Stimulated activated CD4-positive, alpha-beta T cell treated with anti-CD3 and anti-CD28 coated beads, TNF-alpha, amount 100 ng/mL, for 4 hours (primary cell): ENCODE results near the gene USP5.
"Not testable (repeated sequence)": the region's sequence is repeated elsewhere in the genome, so short reads cannot be mapped to it uniquely, and the experiment has no call there.

Experiments used
- DNase-seq, 3 experiments: peaks; one replicate each; pipeline ENCODE4 v3.0.0-alpha.2; 2020; ENCODE audit warnings: low read depth in 3 of 3

Gene USP5

GRCh38 chr12:6887460-6887859 lies 35.5 kb downstream of the USP5 start:
- no peak for DNase-seq

DNA sequence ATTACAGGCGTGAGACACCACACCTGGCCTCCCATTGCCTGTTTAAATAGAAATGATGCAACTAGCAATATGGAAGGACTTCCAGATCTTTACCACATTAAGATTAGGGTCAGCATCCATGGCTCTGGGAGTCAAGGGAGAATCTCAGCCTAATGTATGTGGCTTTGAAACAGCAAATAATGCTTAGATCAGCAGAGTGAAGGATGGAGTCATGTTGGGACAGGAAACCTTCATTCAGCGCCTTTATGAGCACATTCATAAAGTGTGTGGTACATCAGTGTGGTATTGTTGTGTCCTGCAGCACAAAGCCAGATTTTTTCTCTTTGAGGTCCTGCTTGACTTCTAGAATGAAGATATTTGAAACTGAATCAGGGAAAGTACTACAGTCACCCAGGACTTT lies 36.4 kb downstream of the USP5 start:
- no peak for DNase-seq

- not testable (repeated sequence) for DNase-seq
Observed at GRCh38 chr12:6888794-6889193, 36.8 kb downstream of the USP5 start.

DNA sequence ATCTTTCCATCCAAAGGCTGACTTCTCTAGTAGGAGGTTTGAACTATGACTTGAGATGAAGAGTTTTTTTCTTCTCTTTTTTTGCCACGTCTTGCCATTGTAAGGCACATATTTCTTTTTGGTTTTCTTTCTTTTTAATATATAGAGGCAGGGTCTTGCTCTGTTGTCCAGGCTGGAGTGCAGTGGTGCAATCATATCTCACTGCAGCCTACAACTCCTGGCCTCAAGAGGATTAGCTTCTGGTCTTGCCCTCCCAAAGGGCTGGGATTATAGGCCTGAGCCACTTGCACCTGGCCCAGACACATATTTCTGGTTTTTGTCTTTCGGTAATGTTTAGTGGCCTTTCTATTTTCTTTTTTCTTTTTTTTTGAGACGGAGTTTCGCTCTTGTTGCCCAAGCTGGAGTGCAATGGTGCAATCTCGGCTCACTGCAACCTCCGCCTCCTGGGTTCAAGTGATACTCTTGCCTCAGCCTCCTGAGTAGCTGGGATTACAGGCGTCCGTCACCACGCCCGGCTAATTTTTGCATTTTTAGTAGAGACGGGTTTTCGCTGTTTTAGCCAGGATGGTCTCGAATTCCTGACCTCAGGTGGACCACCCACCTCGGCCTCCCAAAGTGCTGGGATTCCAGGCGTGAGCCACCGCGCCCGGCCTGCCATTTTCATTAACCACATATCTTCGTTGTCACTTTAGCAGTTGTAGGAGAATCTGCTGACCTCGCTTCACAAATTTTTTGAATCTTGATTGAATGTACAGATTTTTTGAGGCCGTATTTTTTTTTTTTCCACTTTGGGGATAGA lies 38.0 kb downstream of the USP5 start:
- DNase-seq = not testable (repeated sequence)

GRCh38 chr12:6890789-6891645 lies 39.1 kb downstream of the USP5 start:
- peak; percentile 97 to 98 (median 98) for DNase-seq

DNA sequence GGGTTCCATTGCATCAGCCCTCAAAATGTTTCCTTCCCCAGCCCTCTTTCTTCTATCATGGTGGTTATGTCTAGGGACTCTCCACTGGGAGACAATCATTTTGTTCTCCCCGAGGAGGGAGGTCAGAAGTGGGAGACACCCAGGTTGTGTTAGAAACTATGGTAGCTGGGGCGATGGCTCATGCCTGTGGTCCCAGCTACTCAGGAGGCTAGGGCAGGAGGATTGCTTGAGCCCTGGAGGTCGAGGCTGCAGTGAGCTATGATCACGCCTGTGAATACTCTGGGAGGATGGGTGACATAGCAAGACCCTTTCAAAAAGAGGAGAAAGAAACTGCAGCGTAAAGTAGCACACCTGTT lies 39.7 kb downstream of the USP5 start:
- no peak for DNase-seq

DNA sequence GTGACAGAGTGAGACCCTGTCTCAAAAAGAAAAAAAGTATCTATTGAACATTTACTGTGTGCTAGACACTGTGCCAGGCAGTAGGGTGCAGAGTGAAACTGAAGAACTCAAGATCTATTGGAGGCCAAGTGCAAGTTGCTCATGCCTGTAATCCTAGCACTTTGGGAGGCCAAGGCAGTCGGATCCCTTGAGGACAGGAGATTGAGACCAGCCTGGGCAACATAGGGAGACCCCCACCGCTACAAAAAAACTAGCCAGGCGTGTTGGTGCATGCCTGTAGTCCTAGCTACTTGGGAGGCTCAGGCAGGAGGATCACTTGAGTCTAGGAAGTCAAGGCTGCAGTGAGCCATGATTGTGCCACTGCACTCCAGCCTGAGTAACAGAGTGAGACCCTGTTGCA lies 40.7 kb downstream of the USP5 start:
- DNase-seq = not testable (repeated sequence)

DNA sequence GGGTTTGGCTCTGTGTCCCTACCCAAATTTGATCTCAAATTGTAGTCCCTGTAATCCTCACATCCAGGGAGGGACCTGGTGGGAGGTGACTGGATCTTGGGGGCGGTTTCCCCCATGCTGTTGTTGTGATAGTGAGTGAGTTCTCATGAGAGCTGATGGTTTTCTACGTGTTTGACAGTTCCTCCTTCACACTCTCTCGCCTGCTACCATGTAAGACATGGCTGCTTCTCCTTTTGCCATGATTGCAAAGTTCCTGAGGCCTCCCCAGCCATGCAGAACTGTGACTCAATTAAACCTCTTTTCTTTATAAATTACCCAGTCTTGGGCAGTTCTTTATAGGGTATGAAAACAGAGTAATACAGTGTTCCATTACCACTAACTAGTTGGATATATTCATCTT lies 42.4 kb downstream of the USP5 start:
- no peak for DNase-seq

GRCh38 chr12:6896846-6897435 lies 45.0 kb downstream of the USP5 start:
- DNase-seq = no peak

GRCh38 chr12:6899427-6899826 lies 47.5 kb downstream of the USP5 start:
- DNase-seq = no peak

GRCh38 chr12:6899837-6900519 lies 48.0 kb downstream of the USP5 start:
- no peak for DNase-seq

DNA sequence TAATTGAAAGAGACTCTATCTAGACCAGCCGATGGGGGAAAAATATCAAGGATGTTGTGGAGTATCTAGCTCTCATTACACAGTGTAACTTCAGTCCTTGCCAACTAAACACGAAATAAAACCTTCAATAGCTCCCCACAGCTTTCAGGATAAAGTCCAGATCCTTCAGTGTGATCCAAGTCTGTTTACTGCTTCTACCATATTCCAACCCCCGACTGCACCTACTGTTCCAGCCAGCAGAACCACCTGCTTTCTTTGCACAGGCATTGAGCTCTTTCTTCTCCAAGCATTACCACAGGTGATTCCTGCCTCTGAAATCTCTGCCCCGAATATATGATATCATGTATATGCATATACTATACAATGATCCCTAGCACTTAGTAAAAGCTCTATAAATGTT lies 50.5 kb downstream of the USP5 start:
- DNase-seq = no peak

- DNase-seq = no peak
Observed at GRCh38 chr12:6903722-6904121, 51.8 kb downstream of the USP5 start.

DNA sequence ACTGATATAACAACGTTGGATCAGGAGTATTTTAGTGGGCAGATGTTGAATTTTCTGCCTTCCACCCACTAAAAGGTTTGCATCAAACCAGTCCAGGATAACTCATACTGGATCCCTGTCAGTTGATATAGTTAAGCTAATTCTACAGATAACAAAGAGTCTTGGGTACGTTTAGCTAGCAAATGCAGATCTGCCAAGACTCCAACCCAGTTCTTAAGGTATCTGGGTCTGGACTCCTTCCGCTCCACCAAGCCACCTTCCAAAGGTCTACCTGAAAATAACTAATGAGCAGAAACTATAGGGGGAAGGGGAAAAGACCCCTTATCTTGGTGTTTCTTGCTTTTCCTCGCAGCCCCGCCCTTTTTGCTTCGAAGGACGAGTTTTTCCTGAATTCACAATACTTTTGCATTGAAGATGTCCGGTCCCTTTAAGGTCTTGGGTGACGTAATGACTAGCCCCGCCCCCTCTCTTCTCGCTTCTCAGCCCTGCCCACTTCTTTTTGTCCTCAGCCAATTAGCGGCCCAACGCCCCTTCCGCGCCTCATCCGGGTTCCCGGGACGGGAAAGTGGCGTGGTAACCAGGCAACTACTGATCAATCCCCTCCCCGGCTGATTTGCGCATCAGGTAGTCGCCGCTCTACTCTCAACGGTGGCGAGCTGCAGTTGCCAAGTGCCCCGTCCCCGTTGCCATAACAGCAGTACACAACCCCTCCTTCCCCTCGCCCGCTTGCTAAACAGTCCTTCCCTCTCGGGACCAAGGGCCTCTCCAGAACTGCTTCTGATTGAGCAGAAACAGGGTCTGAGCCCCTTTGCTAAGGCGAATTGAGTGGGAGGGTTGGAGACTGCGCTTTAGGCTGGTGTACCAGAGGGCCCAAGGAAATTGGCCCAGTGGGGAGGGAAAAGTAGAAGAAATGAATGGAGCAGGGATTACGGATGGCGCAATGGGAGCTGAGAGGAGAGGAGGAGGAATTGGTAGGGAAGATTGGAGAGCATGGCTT lies 52.6 kb downstream of the USP5 start, which contains the start of gene LRRC23:
Gene LRRC23, plus strand, starts transcription at position 543 of the 997 bp plus-strand sequence. CDS start 812 bp downstream, outside the sequence.
- DNase-seq = peak; percentile 92 to 93 (median 93)

- no peak for DNase-seq
Observed at GRCh38 chr12:6905414-6906040, 53.6 kb downstream of the USP5 start.

DNA sequence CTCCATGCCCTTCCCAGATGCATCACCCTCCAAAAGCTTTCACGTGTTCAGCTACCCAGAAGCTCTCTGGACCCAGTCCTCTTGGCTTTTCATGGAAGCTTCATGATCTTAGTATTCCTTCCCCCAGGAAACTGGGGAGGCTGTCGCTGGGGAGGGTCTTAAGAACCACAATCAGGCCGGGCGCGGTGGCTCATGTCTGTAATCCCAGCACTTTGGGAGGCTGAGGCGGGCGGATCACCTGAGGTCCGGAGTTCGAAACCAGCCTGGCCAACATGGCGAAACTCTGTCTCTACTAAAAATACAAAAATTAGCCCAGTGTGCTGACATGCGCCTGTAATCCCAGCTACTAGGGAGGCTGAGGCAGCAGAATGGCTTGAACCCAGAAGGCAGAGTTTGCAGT lies 56.2 kb downstream of the USP5 start:
- DNase-seq = not testable (repeated sequence)

DNA sequence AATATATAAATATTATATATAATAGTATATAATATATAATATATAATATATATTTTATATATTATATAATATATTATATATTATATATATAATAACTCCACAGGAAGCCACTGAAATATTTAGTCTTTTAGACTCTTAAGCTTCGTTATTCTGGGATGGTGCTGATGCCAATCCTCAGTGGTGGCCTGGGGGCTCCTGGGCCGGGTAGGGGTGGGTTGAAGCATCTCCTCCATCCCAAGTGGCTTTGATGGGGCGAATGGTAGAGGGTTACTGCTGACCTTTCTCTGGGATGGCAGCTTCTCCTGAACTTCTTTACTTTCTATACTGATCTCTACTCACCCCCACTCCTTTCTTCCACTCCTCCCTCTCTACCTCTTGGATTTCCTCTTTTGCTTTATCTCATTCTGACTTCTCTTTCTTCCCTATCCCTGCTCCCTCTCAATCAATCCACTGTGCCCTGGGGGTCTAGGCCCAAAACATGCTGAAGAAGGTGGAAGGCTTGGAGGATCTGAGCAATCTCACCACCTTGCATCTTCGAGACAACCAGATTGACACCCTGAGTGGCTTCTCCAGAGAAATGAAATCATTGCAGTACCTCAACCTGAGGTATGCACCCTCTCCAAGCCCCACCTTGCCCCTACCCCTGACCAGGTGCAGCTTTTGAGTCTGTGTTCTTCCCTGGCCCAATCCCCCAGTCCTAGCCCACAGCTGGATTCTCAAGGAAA lies 57.6 kb downstream of the USP5 start:
- DNase-seq = no peak

- no peak for DNase-seq
Observed at GRCh38 chr12:6912164-6912935, 60.4 kb downstream of the USP5 start.
